Retina (tissue), 1 donor: ENCODE results near the gene NANOGP8.

Source experiments
- DNase-seq: peaks from one replicate; pipeline ENCODE4 v3.0.0-alpha.2; 2016

NANOGP8 gene

DNA sequence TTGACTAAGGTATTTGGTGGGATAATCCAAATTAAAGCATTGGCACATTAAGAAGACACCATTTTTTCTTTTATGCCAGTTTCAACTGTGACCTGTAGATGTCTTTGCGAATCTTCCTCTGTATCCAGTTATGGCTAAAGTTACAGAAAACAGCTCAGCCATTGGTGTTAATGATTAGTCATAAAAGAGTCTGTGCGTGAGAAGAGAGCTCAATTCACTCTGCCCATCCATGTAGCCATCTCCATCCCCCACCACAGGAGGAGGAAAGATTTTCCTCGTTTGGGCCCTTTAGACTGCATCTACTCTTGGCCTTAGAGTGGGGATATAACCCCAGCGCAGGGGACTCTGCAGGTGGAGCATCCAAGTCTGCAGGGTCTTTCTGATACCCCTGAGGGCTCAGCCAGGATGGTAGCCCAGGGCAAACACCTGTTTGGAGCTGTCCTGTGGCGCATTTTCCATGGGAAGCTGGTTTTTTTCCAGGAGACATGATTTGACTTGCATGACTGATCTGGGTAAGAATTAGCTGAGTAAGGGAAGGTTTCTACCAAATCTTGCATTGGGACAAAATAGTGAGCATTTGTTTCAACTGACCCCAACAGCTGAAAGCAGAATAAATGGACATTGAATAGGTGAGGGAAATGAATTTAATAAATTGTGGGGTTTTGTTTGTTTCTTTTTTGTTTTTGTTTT is 29.5 kb downstream of the NANOGP8 start:
- DNase-seq, result no peak

DNA sequence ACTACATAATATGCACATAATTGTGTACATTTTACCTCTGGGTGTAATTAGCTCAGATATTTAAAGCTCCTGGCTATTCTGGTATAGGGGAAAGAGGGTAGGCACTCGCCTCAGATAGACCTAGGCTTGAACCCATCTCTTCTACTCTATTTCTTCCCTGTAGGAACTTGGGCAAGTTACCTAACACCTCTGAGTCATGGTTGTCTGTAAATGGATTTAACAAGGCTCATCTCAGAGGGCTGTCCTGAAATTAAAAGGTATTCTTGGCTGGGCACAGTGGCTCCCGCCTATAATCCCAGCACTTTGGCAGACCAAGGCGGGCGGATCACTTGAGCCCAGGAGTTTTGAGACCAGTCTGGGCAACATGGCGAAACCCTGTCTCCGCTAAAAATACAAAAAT is 30.7 kb downstream of the NANOGP8 start:
- DNase-seq, result no peak

DNA sequence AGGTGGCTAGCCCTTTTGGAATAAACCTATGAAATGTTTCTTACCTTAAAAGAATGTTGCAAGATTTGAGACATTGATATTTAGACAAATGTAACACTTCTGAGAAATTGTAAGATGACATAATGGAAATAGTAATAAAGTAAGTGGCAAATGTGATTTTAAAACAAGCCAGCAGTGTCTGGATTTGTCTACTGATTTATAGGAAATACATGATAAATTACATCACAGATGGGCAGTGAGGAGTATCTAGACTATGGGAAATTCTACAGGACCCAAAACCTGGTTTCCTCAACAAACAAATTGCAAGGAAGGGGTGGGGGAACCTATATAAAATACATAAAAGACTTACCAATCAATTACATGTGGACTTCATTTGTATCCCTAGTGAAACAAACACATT is 37.1 kb downstream of the NANOGP8 start:
- no peak for DNase-seq

- DNase-seq, result no peak
Measured at GRCh38 chr15:35047528-35047927, 37.6 kb downstream of the NANOGP8 start.

GRCh38 chr15:35043373-35044095 is 41.6 kb downstream of the NANOGP8 start:
- no peak for DNase-seq

- DNase-seq, result no peak
Measured at GRCh38 chr15:35040339-35041255, 44.5 kb downstream of the NANOGP8 start.

DNA sequence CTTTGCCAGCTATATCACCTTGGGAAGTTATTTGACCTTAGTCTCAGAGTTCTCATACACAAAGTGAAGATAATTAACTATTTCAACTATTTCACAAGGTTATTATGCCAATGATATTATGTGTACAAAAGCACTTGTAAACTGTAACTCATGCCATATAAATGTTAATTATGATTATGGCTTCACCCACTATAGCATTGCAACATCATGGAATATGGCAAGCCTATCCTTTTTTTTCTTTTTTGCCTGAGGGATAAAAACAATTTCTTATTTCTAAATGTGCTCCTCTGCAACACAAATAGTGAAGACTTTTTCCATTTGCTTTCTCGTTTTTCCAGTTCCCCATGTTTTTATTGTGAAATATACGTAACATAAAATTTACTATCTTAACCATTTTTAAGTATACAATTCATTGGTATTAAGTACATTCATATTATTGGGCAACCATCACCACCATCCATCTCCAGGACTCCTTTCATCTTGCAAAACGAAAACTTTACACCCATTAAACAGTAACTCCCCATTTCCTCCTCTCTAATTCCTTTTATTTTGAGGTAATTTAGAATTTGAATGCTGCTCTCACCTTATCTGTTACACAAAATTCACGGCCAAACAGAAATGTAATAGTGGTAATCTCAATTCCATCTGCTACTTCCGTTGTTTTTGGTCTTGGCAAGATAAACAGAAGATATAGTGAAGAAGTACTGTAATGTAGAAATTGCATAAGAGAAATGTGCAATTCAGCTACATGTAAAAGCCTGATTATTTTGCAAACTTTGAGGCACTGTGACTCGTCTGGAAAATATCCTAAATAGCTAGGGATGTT is 46.3 kb downstream of the NANOGP8 start:
- no peak for DNase-seq
